SK-N-SH (cell line): Measurements from ENCODE around the gene C17orf100.

Experiments used
- FOXJ3 ChIP-seq: sonication (generic); formaldehyde crosslinking; IDR thresholded peaks from 2 replicates; pipeline ENCODE4 v1.5.1; 2020; ENCODE audit warnings: mild to moderate bottlenecking, missing genetic modification reagents
- JUND ChIP-seq: IDR thresholded peaks from 2 replicates; pipeline ENCODE4 v1.4.0; 2012
- POLR2AphosphoS5 ChIP-seq: IDR thresholded peaks from 2 replicates; pipeline ENCODE4 v1.6.1; 2012; ENCODE audit warnings: low read depth, low read length
- RCOR1 ChIP-seq: fragments of 150-350 bp; IDR thresholded peaks from 2 replicates; pipeline ENCODE4 v1.6.1; 2017; ENCODE audit warnings: antibody characterized with exemption, low read length
- RFX5 ChIP-seq: IDR thresholded peaks from 2 replicates; pipeline ENCODE4 v1.6.1; 2012; ENCODE audit warnings: mild to moderate bottlenecking, improper control_type of control experiment, low read length
- TCF12 ChIP-seq: IDR thresholded peaks from 2 replicates; pipeline ENCODE4 v1.4.0; 2012
- TEAD4 ChIP-seq: IDR thresholded peaks from 2 replicates; pipeline ENCODE4 v1.4.0; 2012; ENCODE audit warnings: mild to moderate bottlenecking, borderline replicate concordance; ENCODE audit not compliant: insufficient read depth
- YY1 ChIP-seq: IDR thresholded peaks from 2 replicates; pipeline ENCODE4 v1.4.0; 2012; ENCODE audit warnings: low read depth, mild to moderate bottlenecking
- TF ChIP-seq, protein P1 (sequence below): fragments of 200-600 bp; sonication (generic); IDR thresholded peaks from 2 replicates; pipeline ENCODE4 v1.6.1; 2017; ENCODE audit warnings: antibody characterized with exemption, mild to moderate bottlenecking, moderate library complexity
- TF ChIP-seq, protein P2 (sequence below): IDR thresholded peaks from 2 replicates; pipeline ENCODE4 v1.4.0; 2012; ENCODE audit warnings: low read depth
- TF ChIP-seq, protein P3 (sequence below): IDR thresholded peaks from 2 replicates; pipeline ENCODE4; 2012

DNA sequence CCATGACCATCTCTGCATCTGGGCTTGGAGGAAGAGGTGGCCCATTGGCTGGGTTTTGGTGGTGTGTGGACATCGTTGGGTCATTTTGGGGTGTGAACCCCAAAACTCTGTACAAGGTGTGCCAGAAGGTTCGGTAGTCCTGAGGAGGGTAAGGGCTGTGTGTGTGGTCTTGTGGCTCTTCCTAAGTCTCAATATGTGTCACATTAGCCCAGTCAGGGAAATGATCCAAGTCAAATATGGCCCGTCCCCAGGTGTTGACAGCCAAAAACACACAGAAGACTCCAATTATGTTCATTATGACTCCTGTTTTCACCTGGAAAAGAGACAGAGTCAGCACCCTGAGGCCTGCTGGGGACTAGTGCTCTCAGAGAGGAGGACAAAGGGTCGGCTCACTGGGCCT is 34.5 kb downstream of the C17orf100 start:
- TF ChIP-seq, protein P1, sequence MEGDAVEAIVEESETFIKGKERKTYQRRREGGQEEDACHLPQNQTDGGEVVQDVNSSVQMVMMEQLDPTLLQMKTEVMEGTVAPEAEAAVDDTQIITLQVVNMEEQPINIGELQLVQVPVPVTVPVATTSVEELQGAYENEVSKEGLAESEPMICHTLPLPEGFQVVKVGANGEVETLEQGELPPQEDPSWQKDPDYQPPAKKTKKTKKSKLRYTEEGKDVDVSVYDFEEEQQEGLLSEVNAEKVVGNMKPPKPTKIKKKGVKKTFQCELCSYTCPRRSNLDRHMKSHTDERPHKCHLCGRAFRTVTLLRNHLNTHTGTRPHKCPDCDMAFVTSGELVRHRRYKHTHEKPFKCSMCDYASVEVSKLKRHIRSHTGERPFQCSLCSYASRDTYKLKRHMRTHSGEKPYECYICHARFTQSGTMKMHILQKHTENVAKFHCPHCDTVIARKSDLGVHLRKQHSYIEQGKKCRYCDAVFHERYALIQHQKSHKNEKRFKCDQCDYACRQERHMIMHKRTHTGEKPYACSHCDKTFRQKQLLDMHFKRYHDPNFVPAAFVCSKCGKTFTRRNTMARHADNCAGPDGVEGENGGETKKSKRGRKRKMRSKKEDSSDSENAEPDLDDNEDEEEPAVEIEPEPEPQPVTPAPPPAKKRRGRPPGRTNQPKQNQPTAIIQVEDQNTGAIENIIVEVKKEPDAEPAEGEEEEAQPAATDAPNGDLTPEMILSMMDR, result no peak
- TF ChIP-seq POLR2AphosphoS5 (no peak), JUND (no peak), RFX5 (no peak), TCF12 (no peak), YY1 (no peak), TEAD4 (no peak), RCOR1 (no peak), FOXJ3 (CRISPR knock-in tag) (no peak)
- TF ChIP-seq, protein P2, sequence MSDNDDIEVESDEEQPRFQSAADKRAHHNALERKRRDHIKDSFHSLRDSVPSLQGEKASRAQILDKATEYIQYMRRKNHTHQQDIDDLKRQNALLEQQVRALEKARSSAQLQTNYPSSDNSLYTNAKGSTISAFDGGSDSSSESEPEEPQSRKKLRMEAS, result no peak
- TF ChIP-seq, protein P3, sequence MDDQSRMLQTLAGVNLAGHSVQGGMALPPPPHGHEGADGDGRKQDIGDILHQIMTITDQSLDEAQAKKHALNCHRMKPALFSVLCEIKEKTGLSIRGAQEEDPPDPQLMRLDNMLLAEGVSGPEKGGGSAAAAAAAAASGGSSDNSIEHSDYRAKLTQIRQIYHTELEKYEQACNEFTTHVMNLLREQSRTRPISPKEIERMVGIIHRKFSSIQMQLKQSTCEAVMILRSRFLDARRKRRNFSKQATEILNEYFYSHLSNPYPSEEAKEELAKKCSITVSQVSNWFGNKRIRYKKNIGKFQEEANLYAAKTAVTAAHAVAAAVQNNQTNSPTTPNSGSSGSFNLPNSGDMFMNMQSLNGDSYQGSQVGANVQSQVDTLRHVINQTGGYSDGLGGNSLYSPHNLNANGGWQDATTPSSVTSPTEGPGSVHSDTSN, result no peak
